ENCODE measurements around the gene HSFX3.
"Not testable (repeated sequence)": the region's sequence is repeated elsewhere in the genome, so short reads cannot be mapped to it uniquely, and the experiment has no call there.

- TF ChIP-seq POLR2A, POLR2AphosphoS5, CTCF (IDR thresholded peaks at IDR 0.05): not testable (repeated sequence)
These were observed 45.5 kb upstream of the HSFX3 start, which contains the start of gene HSFX2 for GRCh38 chrX:149595214-149595613.

All from upper lobe of left lung (tissue), 4 donors.